Activated B cell treated with CpG ODN at 0.5 μM for 24 hours (primary cell): ENCODE measurements around the gene FAH. TPM values are rescaled to one million over a fixed set of nuclear protein-coding genes. Genes with fewer than 3 reads are reported as not detected.

Source experiments
- ATAC-seq: fragments of 200-7000 bp; cut with Tn5 transposase; one replicate; pipeline ENCODE4 v1.10.0; 2021; ENCODE audit warnings: low read depth, mild to moderate bottlenecking, moderate library complexity
- CTCF ChIA-PET: fragments of 350-600 bp; sonication (Branson Sonifier 250); formaldehyde crosslinking; loops from one replicate; lab custom pipeline; 2021; ENCODE audit warnings: antibody characterized with exemption; lab: Charles Lee
- POLR2A ChIA-PET: fragments of 350-600 bp; sonication (Branson Sonifier 250); formaldehyde crosslinking; loops from one replicate; lab custom pipeline; 2021; ENCODE audit warnings: antibody characterized with exemption; lab: Charles Lee
- DNase-seq: peaks from one replicate; pipeline ENCODE4 v3.0.0; 2022
- H3K27ac Mint-ChIP-seq: one replicate; pipeline ENCODE4 v1.8.0; 2020; ENCODE audit warnings: mixed read lengths
- H3K27me3 Mint-ChIP-seq: one replicate; pipeline ENCODE4 v1.8.0; 2021; ENCODE audit warnings: mixed read lengths
- H3K36me3 Mint-ChIP-seq: one replicate; pipeline ENCODE4 v1.8.0; 2021; ENCODE audit warnings: low read depth, mixed read lengths
- H3K4me1 Mint-ChIP-seq: one replicate; pipeline ENCODE4 v1.8.0; 2021; ENCODE audit warnings: mixed read lengths
- H3K4me3 Mint-ChIP-seq: one replicate; pipeline ENCODE4 v1.8.0; 2020; ENCODE audit warnings: mild to moderate bottlenecking, mixed read lengths
- H3K9me3 Mint-ChIP-seq: one replicate; pipeline ENCODE4 v1.8.0; 2020; ENCODE audit warnings: mixed read lengths
- intact Hi-C: fragments of 100-400 bp; cut with micrococcal nuclease; formaldehyde crosslinking; loops from one replicate; pipeline ENCODE4 v1.15.1; 2024
- total RNA-seq: library from RNA; stranded (reverse); gene quantifications from 2 replicates; pipeline ENCODE4 v1.2.3, GENCODE V29; 2022
- TF ChIP-seq, protein P1 (sequence below): fragments of 200-600 bp; IDR thresholded peaks from one replicate; pipeline ENCODE4 v1.8.0; 2022; ENCODE audit warnings: antibody characterized with exemption, mild to moderate bottlenecking

The FAH gene
- total RNA-seq, 1 donor from 2014 or later, result 8.6 TPM

DNA sequence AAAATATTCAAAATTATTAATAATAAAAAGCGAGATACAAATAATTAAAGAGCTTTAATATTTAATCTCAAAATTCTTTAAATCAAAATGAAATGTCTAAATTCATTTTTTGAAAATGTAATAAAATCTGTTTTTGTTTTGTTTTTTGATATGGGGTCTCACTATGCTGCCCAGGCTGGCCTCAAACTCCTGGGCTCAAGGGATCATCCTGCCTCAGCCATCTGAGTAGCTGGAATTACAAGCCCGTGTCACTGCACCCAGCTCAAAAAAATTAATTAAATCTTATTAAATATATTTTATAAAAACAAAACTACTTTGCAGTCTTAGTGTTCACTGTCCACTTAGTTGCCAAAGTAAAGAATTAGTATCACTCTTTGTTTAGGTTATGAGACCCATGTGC lies 38.4 kb downstream of the FAH start:
- intact Hi-C loops, result no loop called here
- no peaks in the 10 kb centered on the region for H3K4me1 Mint-ChIP-seq
- H3K36me3 Mint-ChIP-seq, result peaks cover 2% of the 10 kb centered on the region
- H3K27me3 Mint-ChIP-seq, result no peaks in the 10 kb centered on the region
- ATAC-seq, result no peak
- ChIA-PET POLR2A (no interaction called here), CTCF (interaction anchor here (1.2 kb wide), 1 partner anchor 9 kb away, joined by 3 read pairs; no protein-coding TSS in a partner anchor)
- no peak overlapping the region for H3K4me3 Mint-ChIP-seq
- TF ChIP-seq, protein P1, sequence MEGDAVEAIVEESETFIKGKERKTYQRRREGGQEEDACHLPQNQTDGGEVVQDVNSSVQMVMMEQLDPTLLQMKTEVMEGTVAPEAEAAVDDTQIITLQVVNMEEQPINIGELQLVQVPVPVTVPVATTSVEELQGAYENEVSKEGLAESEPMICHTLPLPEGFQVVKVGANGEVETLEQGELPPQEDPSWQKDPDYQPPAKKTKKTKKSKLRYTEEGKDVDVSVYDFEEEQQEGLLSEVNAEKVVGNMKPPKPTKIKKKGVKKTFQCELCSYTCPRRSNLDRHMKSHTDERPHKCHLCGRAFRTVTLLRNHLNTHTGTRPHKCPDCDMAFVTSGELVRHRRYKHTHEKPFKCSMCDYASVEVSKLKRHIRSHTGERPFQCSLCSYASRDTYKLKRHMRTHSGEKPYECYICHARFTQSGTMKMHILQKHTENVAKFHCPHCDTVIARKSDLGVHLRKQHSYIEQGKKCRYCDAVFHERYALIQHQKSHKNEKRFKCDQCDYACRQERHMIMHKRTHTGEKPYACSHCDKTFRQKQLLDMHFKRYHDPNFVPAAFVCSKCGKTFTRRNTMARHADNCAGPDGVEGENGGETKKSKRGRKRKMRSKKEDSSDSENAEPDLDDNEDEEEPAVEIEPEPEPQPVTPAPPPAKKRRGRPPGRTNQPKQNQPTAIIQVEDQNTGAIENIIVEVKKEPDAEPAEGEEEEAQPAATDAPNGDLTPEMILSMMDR, result no peak
- peaks cover under 1% of the 10 kb centered on the region for H3K9me3 Mint-ChIP-seq
- no peak overlapping the region for H3K27ac Mint-ChIP-seq
- no peak for DNase-seq

DNA sequence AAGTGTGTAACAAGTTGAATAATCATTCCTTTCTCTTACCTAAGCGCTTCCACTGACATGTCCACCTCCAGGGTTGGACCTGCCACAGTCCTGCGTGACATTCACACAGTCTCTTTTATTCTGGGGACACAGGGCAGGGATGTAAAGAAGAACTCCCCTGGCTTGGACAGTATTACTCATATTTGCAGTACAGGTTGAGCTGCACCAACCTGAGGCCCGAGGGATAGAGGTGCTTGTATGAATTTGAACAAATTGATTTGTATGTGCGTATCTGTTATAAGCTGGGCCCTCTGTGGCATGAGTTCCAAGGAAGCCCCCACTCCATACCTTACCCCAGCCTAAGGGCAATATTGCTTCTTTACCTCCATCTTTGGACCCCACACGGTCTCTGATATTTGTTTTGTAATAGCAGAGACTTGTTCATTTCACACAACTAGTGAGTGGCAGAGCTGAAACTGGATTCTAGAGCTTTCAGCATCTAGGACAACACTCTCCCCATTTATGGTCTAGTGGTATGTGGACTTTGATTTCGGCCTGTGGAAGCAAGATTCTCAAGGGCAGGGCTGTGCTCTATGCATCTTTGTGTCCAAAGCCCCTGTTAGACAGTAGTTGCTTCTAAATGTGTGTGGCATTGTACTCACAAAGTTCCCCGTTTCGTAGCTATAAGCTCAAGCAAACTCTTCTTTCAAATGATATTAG lies 39.2 kb downstream of the FAH start:
- Mint-ChIP-seq H3K27me3 (peaks cover 2% of the 10 kb centered on the region), H3K4me3 (no peak overlapping the region), H3K9me3 (no peaks in the 10 kb centered on the region), H3K27ac (no peak overlapping the region), H3K36me3 (no peaks in the 10 kb centered on the region), H3K4me1 (no peaks in the 10 kb centered on the region)
- TF ChIP-seq, protein P1, result no peak
- ATAC-seq (no peak), DNase-seq (no peak)
- POLR2A ChIA-PET, result no interaction called here
- intact Hi-C loops, result no loop called here
- CTCF ChIA-PET, result no interaction called here

DNA sequence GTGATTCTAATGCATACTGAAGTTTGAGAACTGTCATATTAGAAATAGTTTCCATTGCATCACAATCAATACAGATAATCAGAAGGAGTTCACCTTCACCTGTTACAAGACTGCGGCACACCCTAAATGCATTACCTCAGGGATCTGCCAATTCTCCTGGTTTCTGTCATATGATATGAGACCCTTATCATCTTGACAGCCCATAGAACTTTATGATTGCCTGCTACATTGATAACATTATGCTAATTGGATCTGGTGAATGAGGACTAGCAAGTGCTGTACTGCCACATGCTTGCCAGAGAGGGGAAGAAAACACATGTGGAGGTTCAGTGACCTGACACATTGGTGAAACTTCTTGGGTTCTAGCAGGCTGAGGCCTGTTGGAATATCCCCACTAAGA lies 41.4 kb downstream of the FAH start:
- no peaks in the 10 kb centered on the region for H3K9me3 Mint-ChIP-seq
- H3K27me3 Mint-ChIP-seq, result peaks cover 5% of the 10 kb centered on the region
- TF ChIP-seq, protein P1, result no peak
- no peaks in the 10 kb centered on the region for H3K4me1 Mint-ChIP-seq
- no peaks in the 10 kb centered on the region for H3K36me3 Mint-ChIP-seq
- ATAC-seq (no peak), DNase-seq (no peak)
- POLR2A ChIA-PET, result no interaction called here
- CTCF ChIA-PET, result no interaction called here
- intact Hi-C loops, result no loop called here
- H3K4me3 Mint-ChIP-seq, result no peak overlapping the region
- no peak overlapping the region for H3K27ac Mint-ChIP-seq

DNA sequence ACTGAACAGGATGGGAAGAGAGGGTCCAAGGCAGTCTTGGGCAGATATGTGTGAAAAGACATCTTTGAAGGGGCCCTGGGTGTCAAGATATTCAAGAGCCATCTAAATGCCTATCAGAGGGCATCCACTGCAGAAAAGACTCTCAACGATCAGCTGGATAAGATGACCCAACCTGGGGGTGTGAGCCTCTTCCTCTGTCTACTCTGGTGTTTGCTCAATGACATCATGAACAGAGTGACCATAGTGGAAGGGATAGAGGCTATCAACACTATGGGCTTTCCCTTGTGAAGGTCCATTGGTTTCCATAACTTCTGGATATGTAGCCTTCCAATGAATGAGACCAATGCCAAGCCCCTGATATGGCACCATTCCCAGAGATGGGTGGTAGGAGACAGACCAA lies 42.1 kb downstream of the FAH start:
- no peaks in the 10 kb centered on the region for H3K4me1 Mint-ChIP-seq
- POLR2A ChIA-PET, result no interaction called here
- no peak overlapping the region for H3K27ac Mint-ChIP-seq
- TF ChIP-seq, protein P1, result no peak
- CTCF ChIA-PET, result no interaction called here
- no peak overlapping the region for H3K4me3 Mint-ChIP-seq
- no peaks in the 10 kb centered on the region for H3K36me3 Mint-ChIP-seq
- peaks cover 5% of the 10 kb centered on the region for H3K27me3 Mint-ChIP-seq
- intact Hi-C loops, result no loop called here
- no peaks in the 10 kb centered on the region for H3K9me3 Mint-ChIP-seq
- ATAC-seq, result no peak
- DNase-seq, result no peak

DNA sequence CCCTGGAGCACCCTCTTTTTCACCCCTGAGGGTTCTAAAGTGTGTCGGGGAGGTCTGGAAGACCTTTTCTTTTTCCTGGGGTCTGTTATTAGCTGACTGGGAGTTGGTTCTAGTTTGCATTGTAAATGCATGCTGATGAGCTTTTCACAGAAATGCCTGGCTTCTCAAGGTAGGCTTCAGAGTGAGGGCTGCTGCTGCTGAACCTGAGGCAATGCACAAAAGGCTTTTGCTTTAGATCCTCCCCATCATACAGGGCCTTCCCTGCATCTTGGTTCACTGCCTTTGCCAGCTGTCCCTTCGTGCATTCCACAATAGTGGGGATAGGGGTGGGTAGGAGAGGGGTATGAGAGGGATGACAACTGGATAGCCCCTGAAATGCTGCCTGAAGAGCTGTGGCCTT lies 46.6 kb downstream of the FAH start:
- Mint-ChIP-seq H3K36me3 (no peaks in the 10 kb centered on the region), H3K9me3 (no peaks in the 10 kb centered on the region), H3K4me3 (no peak overlapping the region), H3K27ac (no peak overlapping the region), H3K27me3 (peaks cover 15% of the 10 kb centered on the region), H3K4me1 (no peaks in the 10 kb centered on the region)
- TF ChIP-seq, protein P1, result no peak
- intact Hi-C loops, result no loop called here
- POLR2A ChIA-PET, result no interaction called here
- DNase-seq (no peak), ATAC-seq (no peak)
- CTCF ChIA-PET, result no interaction called here
